Mesothelial cell of epicardium (in vitro differentiated cells): ENCODE data around the gene LRRC8D. TPM values are rescaled to one million over a fixed set of nuclear protein-coding genes. Genes with fewer than 3 reads are reported as not detected.
"Not testable (repeated sequence)": the region's sequence is repeated elsewhere in the genome, so short reads cannot be mapped to it uniquely, and the experiment has no call there.

Experiments
- DNase-seq, 2 experiments: peaks; one replicate each; pipeline ENCODE4 v3.0.0; 2021; ENCODE audit warnings: low spot score in 2 of 2; ENCODE audit not compliant: unreplicated experiment in 2 of 2
- H3K27ac Mint-ChIP-seq: 2 replicates; pipeline ENCODE4 v1.8.0; 2021; ENCODE audit warnings: mixed read lengths
- H3K27me3 Mint-ChIP-seq: 2 replicates; pipeline ENCODE4 v1.8.0; 2021; ENCODE audit warnings: low read depth, mixed read lengths
- H3K36me3 Mint-ChIP-seq: 2 replicates; pipeline ENCODE4 v1.8.0; 2021; ENCODE audit warnings: mixed read lengths
- H3K4me1 Mint-ChIP-seq: 2 replicates; pipeline ENCODE4 v1.8.0; 2021; ENCODE audit warnings: mixed read lengths
- H3K4me3 Mint-ChIP-seq: 2 replicates; pipeline ENCODE4 v1.8.0; 2021; ENCODE audit warnings: mild to moderate bottlenecking, moderate library complexity, mixed read lengths
- H3K9me3 Mint-ChIP-seq: 2 replicates; pipeline ENCODE4 v1.8.0; 2021; ENCODE audit warnings: mixed read lengths
- CTCF ChIP-seq: fragments of 200-600 bp; sonication (generic); IDR thresholded peaks from one replicate; pipeline ENCODE4 v1.5.0; 2021; ENCODE audit warnings: antibody characterized with exemption; ENCODE audit not compliant: unreplicated experiment
- total RNA-seq: library from RNA; stranded (reverse); gene quantifications from 3 replicates; pipeline ENCODE4 v1.2.1, GENCODE V29; 2021

LRRC8D gene
- total RNA-seq, 1 donor from 2014 or later = 22.6 TPM

DNA sequence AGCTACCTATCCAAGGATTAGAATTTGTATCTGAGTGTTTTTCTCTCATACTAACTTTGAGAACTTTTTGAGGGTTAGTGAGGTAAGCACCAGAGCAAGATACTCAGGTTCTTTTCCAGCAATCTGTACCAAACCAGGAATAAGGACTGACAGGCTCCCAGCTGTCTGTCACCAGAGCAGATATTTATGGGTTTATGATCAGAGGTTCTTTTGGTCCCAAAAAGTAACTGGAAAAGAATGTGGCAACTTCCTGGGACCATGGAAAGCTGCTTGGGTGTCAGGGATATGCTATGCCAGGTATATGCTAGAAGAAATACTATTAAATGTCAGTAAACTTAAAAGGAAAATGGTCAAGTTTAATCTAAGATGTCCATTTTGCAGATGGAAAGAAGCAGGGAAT, 98.3 kb downstream of the LRRC8D start:
- H3K4me1 Mint-ChIP-seq = peaks cover 15% of the 10 kb centered on the region
- no peak overlapping the region for H3K27ac Mint-ChIP-seq
- no peak for TF ChIP-seq CTCF
- H3K36me3 Mint-ChIP-seq = peaks cover 11% of the 10 kb centered on the region
- DNase-seq = no peak
- H3K27me3 Mint-ChIP-seq = no peaks in the 10 kb centered on the region
- H3K4me3 Mint-ChIP-seq = no peak overlapping the region
- H3K9me3 Mint-ChIP-seq = peaks cover 12% of the 10 kb centered on the region

- Mint-ChIP-seq H3K27me3 (no peaks in the 10 kb centered on the region), H3K4me1 (peaks cover 11% of the 10 kb centered on the region), H3K27ac (no peak overlapping the region), H3K4me3 (no peak overlapping the region), H3K36me3 (peaks cover 30% of the 10 kb centered on the region), H3K9me3 (peaks cover 31% of the 10 kb centered on the region)
- DNase-seq = no peak
- TF ChIP-seq CTCF = no peak
Measured at GRCh38 chr1:89922911-89923310, 102.1 kb downstream of the LRRC8D start.

GRCh38 chr1:89923517-89923916, 102.7 kb downstream of the LRRC8D start:
- H3K4me3 Mint-ChIP-seq = no peak overlapping the region

GRCh38 chr1:89924075-89924474, 103.2 kb downstream of the LRRC8D start:
- H3K27ac Mint-ChIP-seq, H3K27me3 Mint-ChIP-seq, DNase-seq, H3K4me1 Mint-ChIP-seq, H3K4me3 Mint-ChIP-seq: not testable (repeated sequence)
- peaks cover 30% of the 10 kb centered on the region for H3K36me3 Mint-ChIP-seq
- peaks cover 31% of the 10 kb centered on the region for H3K9me3 Mint-ChIP-seq

More at GRCh38 chr1:89923517-89923916, 102.7 kb downstream of the LRRC8D start:
- H3K27ac Mint-ChIP-seq = no peak overlapping the region
- H3K27me3 Mint-ChIP-seq = no peaks in the 10 kb centered on the region
- H3K4me1 Mint-ChIP-seq = peaks cover 9% of the 10 kb centered on the region
- H3K9me3 Mint-ChIP-seq = peaks cover 31% of the 10 kb centered on the region
- no peak for DNase-seq
- peaks cover 30% of the 10 kb centered on the region for H3K36me3 Mint-ChIP-seq
- TF ChIP-seq CTCF = no peak

- Mint-ChIP-seq H3K27ac (no peak overlapping the region), H3K4me3 (no peak overlapping the region), H3K36me3 (peaks cover 34% of the 10 kb centered on the region), H3K9me3 (peaks cover 31% of the 10 kb centered on the region), H3K27me3 (no peaks in the 10 kb centered on the region), H3K4me1 (no peaks in the 10 kb centered on the region)
- DNase-seq = no peak
- no peak for TF ChIP-seq CTCF
Measured at GRCh38 chr1:89927049-89927448, 106.2 kb downstream of the LRRC8D start.

DNA sequence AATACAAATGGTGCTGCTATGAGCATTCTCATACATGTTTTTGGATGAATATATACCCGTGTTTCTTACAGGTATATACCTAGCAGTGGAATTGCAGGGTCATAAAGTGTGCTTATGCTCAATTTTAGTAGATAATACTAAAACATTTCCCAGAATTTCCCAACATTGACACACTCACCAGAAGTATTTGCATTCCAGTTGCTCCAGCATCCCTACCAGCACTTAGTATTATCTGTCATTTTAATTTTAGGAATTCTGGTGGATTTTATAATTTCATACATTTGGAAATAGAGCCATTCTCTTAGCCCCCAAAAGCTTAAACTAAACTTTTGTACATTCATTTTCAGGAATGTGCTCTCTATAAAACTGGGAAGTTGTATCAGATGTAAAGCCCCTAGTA, 106.6 kb downstream of the LRRC8D start:
- no peak for DNase-seq
- Mint-ChIP-seq H3K36me3 (peaks cover 36% of the 10 kb centered on the region), H3K4me1 (no peaks in the 10 kb centered on the region), H3K27me3 (no peaks in the 10 kb centered on the region), H3K4me3 (no peak overlapping the region), H3K27ac (no peak overlapping the region), H3K9me3 (peaks cover 30% of the 10 kb centered on the region)
- no peak for TF ChIP-seq CTCF
